ENCODE data around the gene ZNF568. TPM values are rescaled to one million over a fixed set of nuclear protein-coding genes. Genes with fewer than 3 reads are reported as not detected.

ZNF568 gene
- 7.1 TPM for total RNA-seq (ENCODE audit: unreplicated experiment)
- long read RNA-seq, partial matches to known transcripts: 0 of 4 reads
- long read RNA-seq, other reads (novel, unspliced or antisense): 1 of 4 reads

DNA sequence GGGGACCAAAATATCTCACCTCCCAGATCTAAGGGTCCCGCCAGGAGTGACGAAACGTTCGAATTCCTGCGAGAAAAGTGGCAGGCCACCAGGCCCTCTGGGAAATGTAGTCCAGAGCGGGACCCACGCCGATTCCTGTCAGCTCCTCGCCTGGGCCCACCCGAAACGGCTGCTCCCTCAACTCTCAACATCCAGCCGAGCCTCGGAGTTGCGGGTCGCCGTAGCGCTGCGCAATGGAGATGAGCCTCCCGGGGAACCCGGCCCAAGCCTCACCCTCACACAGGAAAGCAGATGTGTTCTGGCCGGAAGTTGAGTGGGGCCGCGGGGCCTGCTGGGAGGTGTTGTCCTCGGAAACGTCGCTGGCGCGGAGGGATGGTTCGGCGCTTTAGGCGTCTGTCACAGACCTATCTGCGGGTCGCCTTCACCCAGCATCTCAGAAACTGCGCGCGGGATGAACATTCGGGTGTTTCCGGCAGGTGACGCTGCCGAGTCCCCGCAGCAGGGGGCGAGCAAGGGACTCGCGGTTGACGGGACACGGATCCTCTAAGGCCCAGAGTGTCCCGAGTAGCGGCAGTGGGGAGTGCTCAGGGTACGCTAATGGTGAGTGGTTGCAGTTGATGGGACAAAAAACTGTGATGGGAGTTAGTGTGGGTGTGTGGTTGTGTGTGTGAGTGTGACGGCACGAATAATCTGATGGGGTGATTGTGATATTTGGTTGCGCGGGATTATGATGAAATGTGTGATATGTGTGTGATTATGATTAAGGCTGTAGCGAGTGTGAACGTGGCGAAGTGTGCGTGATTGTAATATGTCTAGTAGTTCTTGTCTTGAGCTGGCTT is at the start of gene ZNF568, which contains the start of gene ZNF829:
Gene ZNF568 (plus strand): TSS at position 341 of the 839 bp plus-strand sequence. CDS start 6,439 bp downstream, outside the sequence.
Gene ZNF829 (minus strand): TSS at position 300 of the 839 bp plus-strand sequence. CDS start 1,124 bp downstream, outside the sequence.
- TF ChIP-seq CTCF (IDR thresholded peaks at IDR 0.05; ENCODE audit: unreplicated experiment): peak; percentile 70
- Mint-ChIP-seq H3K4me3 (ENCODE audit: unreplicated experiment) (peak within 1 kb of the TSS; percentile 96), H3K27me3 (ENCODE audit: unreplicated experiment) (peaks cover 11% of the 10 kb centered on the region), H3K27ac (ENCODE audit: unreplicated experiment) (peak within 1 kb of the TSS; percentile 79), H3K4me1 (ENCODE audit: unreplicated experiment) (peaks cover 20% of the 10 kb centered on the region), H3K36me3 (ENCODE audit: low read depth, unreplicated experiment) (peaks cover 62% of the 10 kb centered on the region), H3K9me3 (ENCODE audit: unreplicated experiment) (peaks cover 16% of the 10 kb centered on the region)
- DNase-seq (ENCODE audit: low spot score): peak; percentile 77

DNA sequence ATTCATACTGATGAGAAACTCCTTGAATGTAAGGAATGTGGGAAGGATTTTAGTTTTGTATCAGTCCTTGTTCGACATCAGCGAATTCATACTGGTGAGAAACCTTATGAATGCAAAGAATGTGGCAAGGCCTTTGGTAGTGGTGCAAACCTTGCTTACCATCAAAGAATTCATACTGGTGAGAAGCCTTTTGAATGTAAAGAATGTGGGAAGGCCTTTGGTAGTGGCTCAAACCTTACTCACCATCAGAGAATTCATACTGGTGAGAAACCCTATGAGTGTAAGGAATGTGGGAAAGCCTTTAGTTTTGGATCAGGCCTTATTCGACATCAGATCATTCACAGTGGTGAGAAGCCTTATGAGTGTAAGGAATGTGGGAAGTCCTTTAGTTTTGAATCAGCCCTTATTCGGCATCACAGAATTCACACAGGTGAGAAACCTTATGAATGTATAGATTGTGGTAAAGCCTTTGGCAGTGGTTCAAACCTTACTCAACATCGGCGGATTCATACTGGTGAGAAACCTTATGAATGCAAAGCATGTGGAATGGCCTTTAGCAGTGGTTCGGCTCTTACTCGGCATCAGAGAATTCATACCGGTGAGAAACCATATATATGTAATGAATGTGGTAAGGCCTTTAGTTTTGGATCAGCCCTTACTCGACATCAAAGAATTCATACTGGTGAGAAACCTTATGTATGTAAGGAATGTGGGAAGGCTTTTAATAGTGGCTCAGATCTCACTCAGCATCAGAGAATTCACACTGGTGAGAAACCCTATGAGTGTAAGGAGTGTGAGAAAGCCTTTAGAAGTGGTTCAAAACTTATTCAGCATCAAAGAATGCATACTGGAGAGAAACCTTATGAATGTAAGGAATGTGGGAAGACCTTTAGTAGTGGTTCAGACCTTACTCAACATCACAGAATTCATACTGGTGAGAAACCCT is 38.9 kb upstream of the ZNF568 start:
- Mint-ChIP-seq H3K4me3 (ENCODE audit: unreplicated experiment) (peak overlapping the region; percentile 76), H3K9me3 (ENCODE audit: unreplicated experiment) (peaks cover 58% of the 10 kb centered on the region), H3K27ac (ENCODE audit: unreplicated experiment) (no peak overlapping the region), H3K27me3 (ENCODE audit: unreplicated experiment) (no peaks in the 10 kb centered on the region), H3K4me1 (ENCODE audit: unreplicated experiment) (no peaks in the 10 kb centered on the region), H3K36me3 (ENCODE audit: low read depth, unreplicated experiment) (peaks cover 63% of the 10 kb centered on the region)
- no peak for TF ChIP-seq CTCF (IDR thresholded peaks at IDR 0.05; ENCODE audit: unreplicated experiment)
- no peak for DNase-seq (ENCODE audit: low spot score)

GRCh38 chr19:36891768-36892357 is 24.3 kb upstream of the ZNF568 start:
- Mint-ChIP-seq H3K4me1 (ENCODE audit: unreplicated experiment) (no peaks in the 10 kb centered on the region), H3K9me3 (ENCODE audit: unreplicated experiment) (peaks cover 68% of the 10 kb centered on the region)

DNA sequence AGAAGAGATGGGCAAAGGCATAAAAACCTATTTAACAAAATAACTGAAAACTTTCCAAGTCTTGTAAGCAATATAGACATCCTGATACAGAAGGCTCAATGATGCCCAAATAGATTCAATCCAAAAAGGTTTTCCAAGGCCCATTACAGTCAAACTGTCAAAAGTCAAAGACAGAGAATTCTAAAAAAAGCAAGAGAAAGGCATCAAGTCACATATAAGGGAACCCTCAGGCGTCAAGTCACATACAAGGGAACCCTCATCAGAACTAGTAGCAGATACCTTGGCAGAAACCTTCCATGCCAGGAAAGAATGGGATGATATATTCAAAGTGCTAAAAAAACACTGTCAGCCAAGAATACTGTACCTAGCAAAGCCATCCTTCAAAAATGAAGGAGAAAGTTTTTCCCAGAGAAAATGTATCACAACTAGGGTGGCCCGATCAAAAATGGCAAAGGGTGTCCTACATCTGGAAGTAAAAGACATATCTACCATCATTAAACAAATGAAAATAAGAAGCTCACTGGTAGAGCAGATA is 21.2 kb upstream of the ZNF568 start:
- DNase-seq (ENCODE audit: low spot score): no peak
- Mint-ChIP-seq H3K27me3 (ENCODE audit: unreplicated experiment) (peaks cover 9% of the 10 kb centered on the region), H3K4me3 (ENCODE audit: unreplicated experiment) (peak overlapping the region; percentile 76), H3K4me1 (ENCODE audit: unreplicated experiment) (no peaks in the 10 kb centered on the region), H3K9me3 (ENCODE audit: unreplicated experiment) (peaks cover 68% of the 10 kb centered on the region), H3K36me3 (ENCODE audit: low read depth, unreplicated experiment) (peaks cover 86% of the 10 kb centered on the region), H3K27ac (ENCODE audit: unreplicated experiment) (no peak overlapping the region)
- TF ChIP-seq CTCF (IDR thresholded peaks at IDR 0.05; ENCODE audit: unreplicated experiment): no peak

More at GRCh38 chr19:36891768-36892357, 24.3 kb upstream of the ZNF568 start:
- Mint-ChIP-seq H3K36me3 (ENCODE audit: low read depth, unreplicated experiment) (peaks cover 85% of the 10 kb centered on the region), H3K27me3 (ENCODE audit: unreplicated experiment) (peaks cover 11% of the 10 kb centered on the region), H3K27ac (ENCODE audit: unreplicated experiment) (no peak overlapping the region), H3K4me3 (ENCODE audit: unreplicated experiment) (peak overlapping the region; percentile 45)
- no peak for DNase-seq (ENCODE audit: low spot score)
- no peak for TF ChIP-seq CTCF (IDR thresholded peaks at IDR 0.05; ENCODE audit: unreplicated experiment)

Measured in endothelial cell (in vitro differentiated cells).